Stomach (tissue), 9 donors: ENCODE results near the gene CYP27A1. TPM values are rescaled to one million over a fixed set of nuclear protein-coding genes. Genes with fewer than 3 reads are reported as not detected.

ENCODE experiments used
- DNase-seq, 2 donors: peaks; one replicate each; pipeline versions ENCODE4 v3.0.0 to v3.0.0-alpha.2; 2013 to 2019
- H3K27ac ChIP-seq, 5 donors: fragments of 200-600 bp in 4 of 5; sonication (generic) in 4 of 5; one replicate each; pipeline ENCODE4 v1.5.1; 2013 to 2019; ENCODE audit warnings: mild to moderate bottlenecking in 1 of 5, moderate library complexity in 1 of 5
- H3K27me3 ChIP-seq, 3 donors: fragments of 200-600 bp; sonication (generic); one replicate each; pipeline ENCODE4 v1.5.1; 2017 to 2019; ENCODE audit warnings: mixed run types in 1 of 3
- H3K36me3 ChIP-seq, 4 donors: fragments of 200-600 bp; sonication (generic); 1 replicate in 3 of 4; 2 replicates in 1 of 4; pipeline ENCODE4 v1.5.1; 2016 to 2019
- H3K4me1 ChIP-seq, 4 donors: fragments of 200-600 bp; sonication (generic); one replicate each; pipeline ENCODE4 v1.5.1; 2016 to 2019
- H3K4me3 ChIP-seq, 4 donors: fragments of 200-600 bp; sonication (generic) in 3 of 4; one replicate each; pipeline ENCODE4 v1.5.1; 2016 to 2019; ENCODE audit warnings: mild to moderate bottlenecking in 1 of 4
- H3K9me3 ChIP-seq, 4 donors: fragments of 200-600 bp; sonication (generic); one replicate each; pipeline ENCODE4 v1.5.1; 2016 to 2019
- EP300 ChIP-seq: sonication (generic); formaldehyde crosslinking; IDR thresholded peaks from one replicate; pipeline ENCODE4 v1.6.1; 2017; ENCODE audit warnings: antibody characterized with exemption
- POLR2A ChIP-seq, 4 donors: fragments of 450-650 bp; IDR thresholded peaks; one replicate each; pipeline ENCODE4 v1.6.1; 2016; ENCODE audit warnings: antibody characterized with exemption in 4 of 4, control low read depth in 2 of 4, mild to moderate bottlenecking in 1 of 4, moderate library complexity in 1 of 4
- POLR2AphosphoS5 ChIP-seq, 3 donors: sonication (generic); formaldehyde crosslinking; IDR thresholded peaks; one replicate each; pipeline ENCODE4 v1.6.1; 2016; ENCODE audit warnings: antibody characterized with exemption in 3 of 3
- WGBS, 5 donors: extraction: QIAGEN DNeasy Blood & Tissue Kit in 3 of 5; methylation state at CpG; one replicate each; pipeline versions ENCODE4 v1.1.5 to v1.1.7; 2013 to 2018; 5-methylcytosine and 5-hydroxymethylcytosine counted together
- intact Hi-C: fragments of 100-400 bp; cut with DNase I; formaldehyde crosslinking; loops from one replicate; pipeline ENCODE4 v1.15.1; 2023; ENCODE audit warnings: low total_unique reads
- polyA plus RNA-seq, 3 donors: library from polyadenylated mRNA; stranded (reverse); fragments of 200-250 nt; gene quantifications; one replicate each; pipeline ENCODE4 v1.2.3, GENCODE V29; 2013
- total RNA-seq, 5 donors: library from RNA; depleted of rRNA; stranded (reverse); fragments of >200 nt; gene quantifications; one replicate each; pipeline versions ENCODE4 v1.1.0 to v1.2.3, GENCODE V29; 2014 to 2016
- TF ChIP-seq, protein P1 (sequence below), 7 experiments: fragments of 450-650 bp in 4 of 7; fragments of 200-600 bp in 3 of 7; sonication (generic) in 3 of 7; IDR thresholded peaks; one replicate each; pipeline ENCODE4 v1.5.1; 2016 to 2019; ENCODE audit warnings: antibody characterized with exemption in 7 of 7, control low read depth in 2 of 7, mild to moderate bottlenecking in 1 of 7
- donor health status: healthy with polysubstance abuse.
- donor health status: Bipolar disorder and iron deficiency.
- donor health status: healthy.

Gene CYP27A1
- total and polyA plus RNA-seq, 8 donors: 4.4 to 546 (median 13.6) TPM

DNA sequence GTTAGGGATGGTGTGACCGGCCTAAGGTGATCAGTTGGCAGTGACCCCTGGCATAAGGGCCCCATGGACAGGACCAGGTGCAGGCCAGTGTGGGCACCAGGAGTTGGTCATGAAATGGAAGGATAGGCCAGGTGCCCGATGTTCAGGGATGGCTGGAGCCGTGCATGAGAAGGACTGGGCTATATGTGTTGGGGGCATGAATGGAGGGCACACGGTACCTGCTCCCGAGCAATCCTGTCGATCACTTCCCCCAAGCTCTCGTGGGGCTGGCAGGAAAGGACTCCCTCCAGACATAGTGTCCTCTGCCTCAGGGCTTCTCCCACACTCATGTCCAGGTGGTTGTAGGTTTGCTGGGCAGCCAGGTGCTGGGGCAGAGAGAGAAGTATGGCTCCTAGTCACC is 42.1 kb downstream of the CYP27A1 start:
- TF ChIP-seq, protein P1, sequence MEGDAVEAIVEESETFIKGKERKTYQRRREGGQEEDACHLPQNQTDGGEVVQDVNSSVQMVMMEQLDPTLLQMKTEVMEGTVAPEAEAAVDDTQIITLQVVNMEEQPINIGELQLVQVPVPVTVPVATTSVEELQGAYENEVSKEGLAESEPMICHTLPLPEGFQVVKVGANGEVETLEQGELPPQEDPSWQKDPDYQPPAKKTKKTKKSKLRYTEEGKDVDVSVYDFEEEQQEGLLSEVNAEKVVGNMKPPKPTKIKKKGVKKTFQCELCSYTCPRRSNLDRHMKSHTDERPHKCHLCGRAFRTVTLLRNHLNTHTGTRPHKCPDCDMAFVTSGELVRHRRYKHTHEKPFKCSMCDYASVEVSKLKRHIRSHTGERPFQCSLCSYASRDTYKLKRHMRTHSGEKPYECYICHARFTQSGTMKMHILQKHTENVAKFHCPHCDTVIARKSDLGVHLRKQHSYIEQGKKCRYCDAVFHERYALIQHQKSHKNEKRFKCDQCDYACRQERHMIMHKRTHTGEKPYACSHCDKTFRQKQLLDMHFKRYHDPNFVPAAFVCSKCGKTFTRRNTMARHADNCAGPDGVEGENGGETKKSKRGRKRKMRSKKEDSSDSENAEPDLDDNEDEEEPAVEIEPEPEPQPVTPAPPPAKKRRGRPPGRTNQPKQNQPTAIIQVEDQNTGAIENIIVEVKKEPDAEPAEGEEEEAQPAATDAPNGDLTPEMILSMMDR (IDR thresholded peaks at IDR 0.05): no peak
- no peak for TF ChIP-seq POLR2A (IDR thresholded peaks at IDR 0.05)
- no peak for TF ChIP-seq POLR2AphosphoS5 (IDR thresholded peaks at IDR 0.05)
- TF ChIP-seq EP300: no peak
- intact Hi-C loops: no loop called here
- peaks cover 0 to 12% (median 3%) of the 10 kb centered on the region in 4 donors for H3K36me3 ChIP-seq
- no peaks in the 10 kb centered on the region for H3K4me1 ChIP-seq
- no peak for DNase-seq
- peaks cover 0 to 12% (median 0%) of the 10 kb centered on the region in 3 donors for H3K27me3 ChIP-seq
- no peak overlapping the region for H3K27ac ChIP-seq
- H3K4me3 ChIP-seq: no peak overlapping the region
- no peaks in the 10 kb centered on the region for H3K9me3 ChIP-seq
- WGBS, 5 donors: 89 to 95% (median 91%) methylated on average over 7 of the region's 7 CpGs

DNA sequence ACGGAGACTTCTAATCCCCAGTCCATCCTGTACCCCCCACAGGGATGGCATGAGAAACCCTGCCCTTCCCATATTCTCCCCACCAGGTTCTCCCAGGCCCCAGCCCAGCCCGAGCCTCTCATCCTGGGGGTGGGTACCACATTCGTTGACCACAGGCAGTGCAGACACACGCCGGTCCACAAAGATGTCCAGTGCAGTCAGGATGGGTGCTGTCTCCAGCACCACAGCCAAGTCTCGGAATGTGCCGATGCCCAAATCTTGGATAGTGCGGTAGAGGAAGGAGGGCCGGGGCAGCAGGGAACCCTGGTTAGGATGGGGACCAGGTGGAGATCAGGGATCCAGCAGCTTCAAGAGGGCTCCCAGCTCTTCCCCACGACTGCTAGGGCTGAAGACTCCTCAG is 44.8 kb downstream of the CYP27A1 start:
- Histone ChIP-seq H3K9me3 (no peaks in the 10 kb centered on the region), H3K27ac (no peak overlapping the region), H3K36me3 (no peaks in the 10 kb centered on the region), H3K27me3 (peaks cover 0 to 28% (median 0%) of the 10 kb centered on the region in 3 donors), H3K4me1 (no peaks in the 10 kb centered on the region), H3K4me3 (no peak overlapping the region)
- DNase-seq: no peak
- TF ChIP-seq POLR2A (IDR thresholded peaks at IDR 0.05) (no peak), POLR2AphosphoS5 (IDR thresholded peaks at IDR 0.05) (no peak), EP300 (no peak)
- TF ChIP-seq, protein P1 (IDR thresholded peaks at IDR 0.05): no peak
- intact Hi-C loops: no loop called here
- WGBS, 5 donors: 85 to 89% (median 87%) methylated on average over 8 to 10 of the region's 10 CpGs

DNA sequence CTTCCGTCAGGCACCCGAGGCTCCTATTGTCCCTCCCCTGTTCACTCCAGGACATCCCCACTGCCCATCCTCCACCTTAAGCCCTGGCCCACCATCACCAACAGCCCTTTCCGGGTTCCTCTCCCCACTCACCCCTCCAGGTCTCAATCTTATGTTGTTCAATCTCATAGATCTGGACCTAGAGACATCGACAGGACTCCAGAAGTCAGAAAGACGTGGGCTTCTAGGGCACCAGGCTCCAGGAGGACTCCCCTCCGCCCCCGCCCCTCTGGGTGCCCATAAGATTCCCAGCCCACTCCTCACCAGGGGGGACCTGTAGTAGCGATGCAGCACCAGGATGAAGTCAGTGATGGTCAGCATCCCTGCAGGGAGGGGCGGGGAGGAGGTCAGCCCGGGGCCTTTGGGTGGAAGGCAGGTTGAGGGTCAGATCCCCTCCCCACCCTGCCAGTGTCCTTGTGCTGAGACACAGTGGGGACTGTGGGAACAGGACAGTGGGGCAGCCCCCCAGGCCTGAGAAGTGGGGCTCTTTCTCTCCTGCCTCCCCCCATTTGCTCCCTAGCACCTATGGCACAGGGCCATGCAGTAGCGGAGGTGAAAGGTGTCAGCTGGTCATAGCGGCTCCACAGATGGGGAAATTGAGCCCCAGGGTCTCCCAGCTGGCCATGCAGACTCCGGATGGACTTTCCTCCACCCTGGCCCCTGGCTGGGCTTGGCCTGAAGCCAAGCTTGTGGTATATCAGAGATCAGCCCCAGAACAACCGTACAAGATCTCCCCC is 45.9 kb downstream of the CYP27A1 start:
- WGBS, 5 donors: 62 to 71% (median 66%) methylated on average over 13 to 14 of the region's 14 CpGs
- DNase-seq: no peak
- TF ChIP-seq, protein P1 (IDR thresholded peaks at IDR 0.05): no peak
- no peak for TF ChIP-seq POLR2AphosphoS5 (IDR thresholded peaks at IDR 0.05)
- TF ChIP-seq EP300: no peak
- no peak for TF ChIP-seq POLR2A (IDR thresholded peaks at IDR 0.05)
- Histone ChIP-seq H3K36me3 (no peaks in the 10 kb centered on the region), H3K27me3 (peaks cover 0 to 36% (median 0%) of the 10 kb centered on the region in 3 donors), H3K4me3 (no peak overlapping the region), H3K9me3 (no peaks in the 10 kb centered on the region), H3K4me1 (peaks cover 0 to 4% (median under 1%) of the 10 kb centered on the region in 4 donors), H3K27ac (no peak overlapping the region)
- intact Hi-C loops: no loop called here

DNA sequence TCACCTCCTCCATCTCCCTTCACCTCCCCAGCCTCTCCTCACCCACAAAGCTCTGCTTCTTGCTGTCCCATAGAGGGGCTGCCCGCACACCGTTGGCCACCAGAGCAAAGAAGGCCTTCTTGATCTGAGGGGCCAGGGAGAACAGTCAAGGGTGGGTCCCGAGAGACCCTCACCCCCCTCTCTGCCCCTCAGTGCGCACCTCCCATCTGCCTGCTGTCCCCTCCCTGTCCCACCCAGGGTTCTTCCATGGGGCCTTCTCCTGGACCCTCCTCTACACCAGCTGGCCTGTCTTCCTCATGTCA is 46.5 kb downstream of the CYP27A1 start:
- intact Hi-C loops: no loop called here
- WGBS, 5 donors: 81 to 98% (median 88%) methylated on average over 4 of the region's 4 CpGs
- H3K9me3 ChIP-seq: no peaks in the 10 kb centered on the region

More for the DNA sequence above, 46.5 kb downstream of the CYP27A1 start:
- H3K27me3 ChIP-seq: peaks cover 0 to 38% (median 0%) of the 10 kb centered on the region in 3 donors
- H3K4me3 ChIP-seq: no peak overlapping the region
- H3K4me1 ChIP-seq: peaks cover 0 to 9% (median 3%) of the 10 kb centered on the region in 4 donors
- TF ChIP-seq POLR2A (IDR thresholded peaks at IDR 0.05) (no peak), EP300 (no peak), POLR2AphosphoS5 (IDR thresholded peaks at IDR 0.05) (no peak)
- TF ChIP-seq, protein P1 (IDR thresholded peaks at IDR 0.05): no peak
- H3K36me3 ChIP-seq: no peaks in the 10 kb centered on the region
- DNase-seq: no peak
- no peak overlapping the region for H3K27ac ChIP-seq
